ENCODE results near the gene ZNF428.
A peak's percentile ranks its signal among the peaks of the same experiment; 100 is the strongest.

DNA sequence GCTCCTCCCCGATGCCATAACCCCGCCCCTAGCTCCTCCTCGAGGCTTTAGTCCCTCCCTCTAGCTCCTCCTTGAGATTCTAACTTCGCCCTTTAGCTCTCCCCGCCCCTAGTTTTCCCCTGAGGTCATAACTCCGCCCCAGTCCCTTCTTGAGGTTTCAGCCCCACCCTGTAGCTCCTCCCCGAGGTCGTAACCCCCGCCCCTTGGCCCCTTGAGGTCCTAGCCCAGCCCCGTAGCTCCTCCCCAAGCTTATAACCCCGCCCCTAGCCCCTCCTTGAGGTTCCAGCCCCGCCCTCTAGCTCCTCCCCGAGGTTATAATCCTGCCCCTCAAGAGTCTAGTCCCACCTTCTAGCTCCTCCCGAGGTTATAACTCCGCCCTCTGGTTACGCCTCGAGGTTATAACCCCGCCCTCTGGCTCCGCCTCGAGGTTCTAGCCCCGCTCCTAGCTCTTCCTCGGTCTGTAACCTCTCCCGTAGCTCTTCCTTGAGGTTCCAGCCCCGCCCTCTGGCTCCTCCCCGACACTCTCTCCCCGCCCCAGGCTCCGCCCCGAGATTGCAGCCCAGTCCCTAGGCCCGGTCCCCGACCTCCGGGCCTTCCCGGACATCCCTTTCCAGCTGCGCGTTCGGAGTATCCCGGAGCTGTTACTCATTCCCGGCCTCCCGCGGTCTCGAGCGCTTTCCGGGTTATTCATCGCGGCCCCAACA, 49.1 kb upstream of the ZNF428 start:
- TF ChIP-seq, protein P1, sequence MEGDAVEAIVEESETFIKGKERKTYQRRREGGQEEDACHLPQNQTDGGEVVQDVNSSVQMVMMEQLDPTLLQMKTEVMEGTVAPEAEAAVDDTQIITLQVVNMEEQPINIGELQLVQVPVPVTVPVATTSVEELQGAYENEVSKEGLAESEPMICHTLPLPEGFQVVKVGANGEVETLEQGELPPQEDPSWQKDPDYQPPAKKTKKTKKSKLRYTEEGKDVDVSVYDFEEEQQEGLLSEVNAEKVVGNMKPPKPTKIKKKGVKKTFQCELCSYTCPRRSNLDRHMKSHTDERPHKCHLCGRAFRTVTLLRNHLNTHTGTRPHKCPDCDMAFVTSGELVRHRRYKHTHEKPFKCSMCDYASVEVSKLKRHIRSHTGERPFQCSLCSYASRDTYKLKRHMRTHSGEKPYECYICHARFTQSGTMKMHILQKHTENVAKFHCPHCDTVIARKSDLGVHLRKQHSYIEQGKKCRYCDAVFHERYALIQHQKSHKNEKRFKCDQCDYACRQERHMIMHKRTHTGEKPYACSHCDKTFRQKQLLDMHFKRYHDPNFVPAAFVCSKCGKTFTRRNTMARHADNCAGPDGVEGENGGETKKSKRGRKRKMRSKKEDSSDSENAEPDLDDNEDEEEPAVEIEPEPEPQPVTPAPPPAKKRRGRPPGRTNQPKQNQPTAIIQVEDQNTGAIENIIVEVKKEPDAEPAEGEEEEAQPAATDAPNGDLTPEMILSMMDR (IDR thresholded peaks at IDR 0.05), result no peak
- TF ChIP-seq POLR2A (IDR thresholded peaks at IDR 0.05), result peak; percentile 78

Measured in right lobe of liver (tissue), 4 donors.